Type B pancreatic cell (in vitro differentiated cells): ENCODE data around the gene CCDC180. TPM values are rescaled to one million over a fixed set of nuclear protein-coding genes. Genes with fewer than 3 reads are reported as not detected.

Experiments used
- DNase-seq: peaks from one replicate; pipeline ENCODE4 v3.0.0; 2021; ENCODE audit warnings: mixed read lengths; ENCODE audit not compliant: unreplicated experiment; ENCODE audit errors: extremely low spot score
- H3K27ac Mint-ChIP-seq: 2 replicates; pipeline ENCODE4 v1.8.0; 2021; ENCODE audit warnings: mild to moderate bottlenecking, mixed read lengths
- H3K27me3 Mint-ChIP-seq: 2 replicates; pipeline ENCODE4 v1.8.0; 2021; ENCODE audit warnings: mixed read lengths
- H3K36me3 Mint-ChIP-seq: 2 replicates; pipeline ENCODE4 v1.8.0; 2021; ENCODE audit warnings: mixed read lengths
- H3K4me1 Mint-ChIP-seq: one replicate; pipeline ENCODE4 v1.8.0; 2021; ENCODE audit warnings: mixed read lengths; ENCODE audit not compliant: unreplicated experiment
- H3K4me3 Mint-ChIP-seq: 2 replicates; pipeline ENCODE4 v1.8.0; 2021; ENCODE audit warnings: mild to moderate bottlenecking, mixed read lengths
- H3K9me3 Mint-ChIP-seq: 2 replicates; pipeline ENCODE4 v1.8.0; 2021; ENCODE audit warnings: mixed read lengths
- total RNA-seq: library from RNA; stranded (reverse); gene quantifications from 2 replicates; pipeline ENCODE4 v1.2.1, GENCODE V29; 2021; ENCODE audit warnings: low replicate concordance
- TF ChIP-seq, protein P1 (sequence below): fragments of 200-600 bp; sonication (generic); conservative IDR thresholded peaks from 2 replicates; pipeline ENCODE4 v1.5.0; 2021; ENCODE audit warnings: antibody characterized with exemption, mild to moderate bottlenecking

CCDC180 gene
- total RNA-seq, 1 donor from 2014 or later: 7.0 TPM

DNA sequence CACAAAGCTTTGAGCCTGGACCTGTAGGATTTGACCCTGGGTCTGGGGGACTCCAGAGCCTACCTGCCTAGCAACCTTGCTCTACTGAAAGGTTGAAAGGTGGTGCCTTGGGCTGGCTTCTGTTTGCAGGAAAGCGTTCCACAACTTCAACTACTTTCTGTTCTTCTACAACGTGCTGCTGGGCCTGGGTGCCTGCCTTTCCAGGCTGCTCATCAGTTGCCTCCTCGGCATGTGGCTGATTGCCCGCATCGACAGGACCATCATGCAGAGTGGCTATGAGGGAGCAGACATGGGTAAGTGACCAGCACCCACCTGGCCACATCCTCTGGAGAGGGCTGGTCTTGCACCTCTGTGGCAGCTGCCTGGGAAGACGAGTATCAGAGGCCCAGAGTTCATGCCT is 13.6 kb upstream of the CCDC180 start:
- Mint-ChIP-seq H3K9me3 (peaks cover 10% of the 10 kb centered on the region), H3K27me3 (no peaks in the 10 kb centered on the region), H3K27ac (no peak overlapping the region), H3K4me3 (no peak overlapping the region), H3K36me3 (peaks cover 24% of the 10 kb centered on the region), H3K4me1 (peaks cover 5% of the 10 kb centered on the region)
- no peak for DNase-seq
- TF ChIP-seq, protein P1, sequence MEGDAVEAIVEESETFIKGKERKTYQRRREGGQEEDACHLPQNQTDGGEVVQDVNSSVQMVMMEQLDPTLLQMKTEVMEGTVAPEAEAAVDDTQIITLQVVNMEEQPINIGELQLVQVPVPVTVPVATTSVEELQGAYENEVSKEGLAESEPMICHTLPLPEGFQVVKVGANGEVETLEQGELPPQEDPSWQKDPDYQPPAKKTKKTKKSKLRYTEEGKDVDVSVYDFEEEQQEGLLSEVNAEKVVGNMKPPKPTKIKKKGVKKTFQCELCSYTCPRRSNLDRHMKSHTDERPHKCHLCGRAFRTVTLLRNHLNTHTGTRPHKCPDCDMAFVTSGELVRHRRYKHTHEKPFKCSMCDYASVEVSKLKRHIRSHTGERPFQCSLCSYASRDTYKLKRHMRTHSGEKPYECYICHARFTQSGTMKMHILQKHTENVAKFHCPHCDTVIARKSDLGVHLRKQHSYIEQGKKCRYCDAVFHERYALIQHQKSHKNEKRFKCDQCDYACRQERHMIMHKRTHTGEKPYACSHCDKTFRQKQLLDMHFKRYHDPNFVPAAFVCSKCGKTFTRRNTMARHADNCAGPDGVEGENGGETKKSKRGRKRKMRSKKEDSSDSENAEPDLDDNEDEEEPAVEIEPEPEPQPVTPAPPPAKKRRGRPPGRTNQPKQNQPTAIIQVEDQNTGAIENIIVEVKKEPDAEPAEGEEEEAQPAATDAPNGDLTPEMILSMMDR: no peak

DNA sequence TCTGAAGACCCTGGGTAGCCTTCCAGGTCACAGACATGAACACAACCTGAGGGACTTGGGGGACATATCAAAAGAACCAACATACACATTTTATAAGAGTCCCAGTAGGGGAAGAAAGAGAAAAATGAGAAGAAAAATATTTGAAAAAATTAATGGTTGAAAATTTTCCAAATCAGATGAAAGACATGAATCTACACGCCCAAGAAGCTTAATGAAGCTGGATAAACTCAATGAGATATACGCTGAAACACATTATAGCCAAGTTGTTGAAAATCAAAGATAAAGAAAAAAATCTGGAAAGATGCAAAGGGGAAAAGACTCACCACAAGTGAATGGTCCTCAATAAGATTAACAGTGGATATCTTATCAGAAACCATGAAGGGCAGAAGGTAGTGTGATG is 9.6 kb upstream of the CCDC180 start:
- H3K36me3 Mint-ChIP-seq: peaks cover 19% of the 10 kb centered on the region
- no peaks in the 10 kb centered on the region for H3K27me3 Mint-ChIP-seq
- peaks cover 22% of the 10 kb centered on the region for H3K9me3 Mint-ChIP-seq
- peaks cover 4% of the 10 kb centered on the region for H3K4me1 Mint-ChIP-seq
- no peak for DNase-seq
- TF ChIP-seq, protein P1: no peak
- no peak overlapping the region for H3K4me3 Mint-ChIP-seq
- no peak overlapping the region for H3K27ac Mint-ChIP-seq

DNA sequence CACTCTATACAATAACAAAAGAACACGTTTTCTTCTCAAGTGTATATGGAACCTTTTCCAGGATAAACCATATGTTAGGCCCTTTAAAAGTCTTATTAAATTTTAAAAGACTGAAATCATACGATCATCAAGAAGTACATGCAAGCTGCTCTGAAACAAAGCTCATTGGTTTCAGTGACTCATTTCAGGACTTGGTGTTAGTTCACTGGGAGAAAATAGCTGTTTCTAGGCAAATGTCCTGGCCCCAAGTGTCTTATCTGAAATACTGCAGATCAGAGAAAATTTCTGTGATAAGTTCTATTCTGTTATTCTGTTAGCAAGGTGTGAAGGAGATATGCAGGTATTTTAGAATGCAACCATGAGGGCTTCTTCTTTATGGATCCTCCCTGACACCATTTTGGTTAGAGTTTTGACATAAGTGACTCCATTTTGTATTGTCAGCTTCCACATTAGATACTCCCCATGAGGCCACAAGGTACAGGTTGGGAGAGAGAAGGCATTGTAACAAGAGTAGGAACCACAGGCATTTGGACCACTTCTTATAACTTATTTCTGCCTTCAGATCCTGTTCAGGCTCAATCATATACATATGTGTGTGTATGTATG is 7.5 kb upstream of the CCDC180 start:
- Mint-ChIP-seq H3K27ac (no peak overlapping the region), H3K9me3 (peaks cover 35% of the 10 kb centered on the region), H3K36me3 (peaks cover 16% of the 10 kb centered on the region), H3K4me1 (no peaks in the 10 kb centered on the region), H3K4me3 (no peak overlapping the region), H3K27me3 (no peaks in the 10 kb centered on the region)
- TF ChIP-seq, protein P1: no peak
- DNase-seq: no peak

GRCh38 chr9:97300586-97300985 is 6.9 kb upstream of the CCDC180 start:
- H3K36me3 Mint-ChIP-seq: peaks cover 10% of the 10 kb centered on the region
- peaks cover 35% of the 10 kb centered on the region for H3K9me3 Mint-ChIP-seq
- H3K27ac Mint-ChIP-seq: no peak overlapping the region
- no peak for DNase-seq
- H3K27me3 Mint-ChIP-seq: no peaks in the 10 kb centered on the region
- TF ChIP-seq, protein P1: no peak
- no peak overlapping the region for H3K4me3 Mint-ChIP-seq
- no peaks in the 10 kb centered on the region for H3K4me1 Mint-ChIP-seq

DNA sequence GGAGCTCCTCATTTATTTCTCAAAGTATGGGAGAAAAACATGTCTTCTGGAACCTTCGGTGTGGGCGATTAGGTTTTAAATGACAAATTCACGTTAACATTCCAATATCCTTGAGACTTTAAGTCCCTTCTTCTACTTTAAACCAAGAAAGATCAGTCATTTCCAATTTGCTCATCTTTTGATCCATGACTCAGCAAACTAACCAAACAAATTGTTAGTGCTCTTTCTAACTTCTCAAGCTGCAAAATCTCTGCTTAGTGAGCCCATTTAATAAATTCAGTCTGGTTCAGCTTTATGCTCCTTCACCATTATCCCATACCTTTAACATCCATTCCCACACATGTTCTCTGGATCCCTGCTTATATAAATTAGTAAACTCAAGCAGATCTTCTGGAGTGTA is 5.5 kb upstream of the CCDC180 start:
- no peak overlapping the region for H3K27ac Mint-ChIP-seq
- H3K27me3 Mint-ChIP-seq: no peaks in the 10 kb centered on the region
- H3K4me3 Mint-ChIP-seq: no peak overlapping the region
- no peaks in the 10 kb centered on the region for H3K4me1 Mint-ChIP-seq
- DNase-seq: no peak
- TF ChIP-seq, protein P1: no peak
- peaks cover 9% of the 10 kb centered on the region for H3K36me3 Mint-ChIP-seq
- H3K9me3 Mint-ChIP-seq: peaks cover 35% of the 10 kb centered on the region

DNA sequence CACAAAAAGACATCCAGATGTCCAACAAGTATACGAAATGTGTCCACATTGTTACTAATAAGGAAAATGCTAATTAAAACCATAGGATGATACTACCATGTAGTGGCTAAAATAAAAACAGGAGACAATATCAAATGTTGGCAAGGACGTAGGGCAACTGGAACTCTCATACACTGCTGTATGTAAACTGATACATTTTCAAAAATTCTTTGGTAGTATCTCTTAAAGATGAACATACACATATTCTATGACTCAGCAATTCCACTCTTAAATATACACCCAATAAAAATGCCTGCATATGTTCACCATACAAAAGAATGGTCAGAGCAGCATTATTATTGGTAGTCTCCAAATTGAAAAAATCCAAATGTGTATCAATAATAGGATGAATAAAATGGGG is 2.9 kb upstream of the CCDC180 start:
- Mint-ChIP-seq H3K4me1 (no peaks in the 10 kb centered on the region), H3K27ac (no peak overlapping the region), H3K27me3 (no peaks in the 10 kb centered on the region), H3K9me3 (peaks cover 25% of the 10 kb centered on the region), H3K36me3 (no peaks in the 10 kb centered on the region), H3K4me3 (no peak overlapping the region)
- TF ChIP-seq, protein P1: no peak
- no peak for DNase-seq
